HepG2 (cell line): Measurements from ENCODE around the gene PIEZO2. TPM values are rescaled to one million over a fixed set of nuclear protein-coding genes. Genes with fewer than 3 reads are reported as not detected.

ENCODE experiments used
- ATAC-seq: fragments of 200-7000 bp; cut with Tn5 transposase; 3 replicates; pipeline ENCODE4 v1.9.1; 2020; ENCODE audit warnings: mild to moderate bottlenecking, moderate library complexity
- BruUV-seq: library from RNA; stranded (reverse); fragments of 400-500 nt; replicated peaks from 2 replicates; lab custom pipeline; 2021; lab: Mats Ljungman, UMichigan
- CTCF ChIA-PET: fragments of 300-600 bp; formaldehyde crosslinking; extraction: SDS; loops from one replicate; lab custom pipeline; 2021; ENCODE audit warnings: low total read pairs, inconsistent platforms, low intra/inter-chr PET ratio; lab: Yijun Ruan, JAX
- POLR2A ChIA-PET: fragments of 350-600 bp; sonication (Branson Sonifier 250); formaldehyde crosslinking; loops from one replicate; lab custom pipeline; 2020; ENCODE audit warnings: antibody characterized with exemption, inconsistent platforms; lab: Yijun Ruan, JAX
- DNase-seq: peaks from one replicate; pipeline ENCODE4 v3.0.0-alpha.2; 2015; ENCODE audit warnings: low spot score
- FAIRE-seq: peaks from 3 replicates; lab custom pipeline; 2011; peaks lifted over from hg19 to GRCh38; lab: Jason Lieb, UNC
- H2AFZ ChIP-seq: one replicate; pipeline ENCODE4 v1.6.1; 2011; ENCODE audit warnings: low read length, inconsistent platforms
- H3K27ac ChIP-seq: fragments of 300-600 bp; 3 replicates; pipeline ENCODE4 v1.8.0; 2011; ENCODE audit warnings: mixed run types, mild to moderate bottlenecking, mixed read lengths, low read length, inconsistent platforms; ENCODE audit not compliant: insufficient read depth; ENCODE audit errors: extremely low read length
- H3K27me3 ChIP-seq, 2 experiments: fragments of 200-600 bp in 1 of 2; 2 replicates in 1 of 2; 3 replicates in 1 of 2; pipeline versions ENCODE4 v1.6.0 to v1.8.0; 2011; ENCODE audit warnings: low read length in 2 of 2, mild to moderate bottlenecking in 2 of 2, moderate library complexity in 2 of 2, inconsistent platforms in 1 of 2; ENCODE audit not compliant: insufficient read depth in 2 of 2, control insufficient read depth in 1 of 2
- H3K36me3 ChIP-seq, 2 experiments: fragments of 200-600 bp in 1 of 2; replicated peaks in 1 of 2; 2 replicates in 1 of 2; 3 replicates in 1 of 2; pipeline versions ENCODE4 v1.5.1 to v1.8.0; 2011; ENCODE audit warnings: low read length in 2 of 2, inconsistent platforms in 1 of 2; ENCODE audit not compliant: insufficient read depth in 2 of 2, control insufficient read depth in 1 of 2
- H3K4me1 ChIP-seq: 2 replicates; pipeline ENCODE4 v1.5.1; 2012; ENCODE audit warnings: low read length, inconsistent platforms; ENCODE audit not compliant: insufficient read depth
- H3K4me2 ChIP-seq: 2 replicates; pipeline ENCODE4 v1.6.0; 2011; ENCODE audit warnings: low read depth, low read length, inconsistent platforms
- H3K4me3 ChIP-seq, 3 experiments: fragments of 200-600 bp in 1 of 3; sonication (generic), shearing (Covaris generic) in 1 of 3; replicated peaks in 1 of 3; 2 replicates each; pipeline ENCODE4 v1.5.1; 2011 to 2016; ENCODE audit warnings: low read length in 3 of 3, inconsistent platforms in 2 of 3, low read depth in 2 of 3, mild to moderate bottlenecking in 2 of 3, control low read depth in 1 of 3, mixed read lengths in 1 of 3; ENCODE audit not compliant: insufficient read depth in 1 of 3
- H3K79me2 ChIP-seq: one replicate; pipeline ENCODE4 v1.6.1; 2011; ENCODE audit warnings: low read length, inconsistent platforms; ENCODE audit not compliant: insufficient read depth
- H3K9ac ChIP-seq: 2 replicates; pipeline ENCODE4 v1.6.0; 2011; ENCODE audit warnings: mild to moderate bottlenecking, low read depth, low read length, inconsistent platforms; ENCODE audit not compliant: insufficient read depth
- H3K9me3 ChIP-seq: 2 replicates; pipeline ENCODE4 v1.5.1; 2012; ENCODE audit warnings: mild to moderate bottlenecking, low read length
- H4K20me1 ChIP-seq: 2 replicates; pipeline ENCODE4 v1.6.0; 2011; ENCODE audit warnings: inconsistent platforms, mild to moderate bottlenecking, low read length, moderate library complexity; ENCODE audit not compliant: insufficient read depth
- ARID2 ChIP-seq: sonication (generic); formaldehyde crosslinking; IDR thresholded peaks from 2 replicates; pipeline ENCODE4 v1.8.1; 2022; ENCODE audit warnings: mild to moderate bottlenecking, missing genetic modification reagents, borderline replicate concordance
- ATF1 ChIP-seq: IDR thresholded peaks from 2 replicates; pipeline ENCODE4 v1.6.1; 2016; ENCODE audit warnings: mild to moderate bottlenecking, control low read depth
- CC2D1A ChIP-seq: sonication (generic); formaldehyde crosslinking; IDR thresholded peaks from 2 replicates; pipeline ENCODE4 v1.8.1; 2023; ENCODE audit warnings: mild to moderate bottlenecking, missing genetic modification reagents
- HDAC6 ChIP-seq: fragments of 200-600 bp; sonication (generic); IDR thresholded peaks from 2 replicates; pipeline ENCODE4 v1.7.0; 2017; ENCODE audit warnings: mild to moderate bottlenecking, antibody characterized with exemption, low read length, low read depth
- HNF1B ChIP-seq: sonication (generic); formaldehyde crosslinking; IDR thresholded peaks from 2 replicates; pipeline ENCODE4 v1.5.1; 2020; ENCODE audit warnings: mild to moderate bottlenecking, moderate library complexity, missing genetic modification reagents
- HNRNPK ChIP-seq: fragments of 200-400 bp; formaldehyde crosslinking; IDR thresholded peaks from 2 replicates; pipeline ENCODE4 v1.6.1; 2018; ENCODE audit warnings: low read length, low read depth, moderate library complexity, mild to moderate bottlenecking; ENCODE audit not compliant: poor library complexity, severe bottlenecking
- MTA3 ChIP-seq: sonication (generic); formaldehyde crosslinking; IDR thresholded peaks from 2 replicates; pipeline ENCODE4 v1.4.0; 2020; ENCODE audit warnings: missing genetic modification reagents
- MTERF4 ChIP-seq: sonication (generic); formaldehyde crosslinking; IDR thresholded peaks from 2 replicates; pipeline ENCODE4 v1.8.0; 2023; ENCODE audit warnings: mild to moderate bottlenecking, missing genetic modification reagents
- NCOR1 ChIP-seq: fragments of 200-600 bp; sonication (generic); IDR thresholded peaks from 2 replicates; pipeline ENCODE4 v1.7.0; 2017; ENCODE audit warnings: antibody characterized with exemption, low read length, borderline replicate concordance
- NONO ChIP-seq, 2 experiments: fragments of 450-650 bp in 1 of 2; sonication (generic) in 1 of 2; formaldehyde crosslinking in 1 of 2; IDR thresholded peaks in 1 of 2; conservative IDR thresholded peaks in 1 of 2; 2 replicates each; pipeline versions ENCODE4 v1.6.1 to v1.8.0; 2017 to 2022; ENCODE audit warnings: mild to moderate bottlenecking in 1 of 2, missing genetic modification reagents in 1 of 2, moderate library complexity in 1 of 2
- REXO4 ChIP-seq: sonication (generic); formaldehyde crosslinking; IDR thresholded peaks from 2 replicates; pipeline ENCODE4 v1.8.0; 2022; ENCODE audit warnings: missing genetic modification reagents, mild to moderate bottlenecking, borderline replicate concordance
- SP5 ChIP-seq: IDR thresholded peaks from 2 replicates; pipeline ENCODE4 v1.6.1; 2016; ENCODE audit warnings: low read depth, borderline replicate concordance
- ZBTB38 ChIP-seq: sonication (generic); formaldehyde crosslinking; IDR thresholded peaks from 2 replicates; pipeline ENCODE4 v1.5.1; 2020; ENCODE audit warnings: mild to moderate bottlenecking, missing genetic modification reagents
- ZNF180 ChIP-seq: sonication (generic); formaldehyde crosslinking; IDR thresholded peaks from 2 replicates; pipeline ENCODE4 v1.4.0; 2020; ENCODE audit warnings: low read depth, missing genetic modification reagents, borderline replicate concordance
- ZNF276 ChIP-seq: sonication (generic); formaldehyde crosslinking; IDR thresholded peaks from 2 replicates; pipeline ENCODE4 v1.4.0; 2020; ENCODE audit warnings: mild to moderate bottlenecking, low read depth, missing genetic modification reagents
- WGBS: methylation state at CpG from one replicate; pipeline ENCODE4 v1.1.6; 2017; ENCODE audit warnings: low lambda C conversion rate; 5-methylcytosine and 5-hydroxymethylcytosine counted together
- in situ Hi-C: cut with HindIII; loops from 2 replicates; pipeline ENCODE4 v1.10.0; 2017; ENCODE audit warnings: low pct_unique_long_range_greater_than_20kb; ENCODE audit not compliant: extremely low pct_ligation_motif_present
- intact Hi-C: fragments of 100-400 bp; cut with micrococcal nuclease; formaldehyde crosslinking; loops from one replicate; pipeline ENCODE4 v1.10.0; 2022; ENCODE audit not compliant: unreplicated experiment
- polyA plus RNA-seq, 8 experiments: library from polyadenylated mRNA; depleted of rRNA in 3 of 8; stranded (reverse) in 7 of 8; unstranded in 1 of 8; fragments of >200 nt; fragmentation: Illumina TruSeq in 4 of 8; extraction: Trizol in 4 of 8; gene quantifications; 2 replicates each; pipeline versions ENCODE4 v1.2.1 to v1.2.3, GENCODE V29; 2011 to 2016; ENCODE audit warnings: low read depth in 4 of 8, missing spikeins in 1 of 8, mixed read lengths in 1 of 8; ENCODE audit not compliant: insufficient read depth in 1 of 8
- total RNA-seq, 5 experiments: library from RNA; depleted of rRNA; stranded (reverse); fragments of >200 nt; fragmentation: Illumina TruSeq; extraction: Trizol; gene quantifications; 2 replicates each; pipeline ENCODE4 v1.2.3, GENCODE V29; 2016; ENCODE audit warnings: low read depth in 1 of 5

The PIEZO2 gene
- total and polyA plus RNA-seq, 2 of the 13 experiments (the other 11 are each of a cell fraction or from before 2014, with no cell fraction given): 15.2 to 27.2 TPM

- no peak for TF ChIP-seq MTA3 (CRISPR knock-in tag)
- no peak for TF ChIP-seq ATF1
- TF ChIP-seq MTERF4: no peak
- no peak for TF ChIP-seq HNF1B (CRISPR knock-in tag)
- no peak for TF ChIP-seq NONO (IDR thresholded peaks at IDR 0.05)
- TF ChIP-seq NONO (CRISPR knock-in tag; conservative IDR thresholded peaks at IDR 0.05): no peak
- no peak for TF ChIP-seq ZNF180
- no peak for TF ChIP-seq CC2D1A (CRISPR knock-in tag)
- TF ChIP-seq ARID2: no peak
- TF ChIP-seq, all 625 proteins: peak for 0
Measured at GRCh38 chr18:10895976-10896375, 253.4 kb downstream of the PIEZO2 start (continued).

- CTCF ChIA-PET: no interaction called here
- Histone ChIP-seq H3K79me2 (no peaks in the 10 kb centered on the region), H3K9me3 (no peaks in the 10 kb centered on the region), H4K20me1 (no peaks in the 10 kb centered on the region), H2AFZ (no peak overlapping the region), H3K4me3 (no peak overlapping the region), H3K36me3 (peaks cover 0 to 1% of the 10 kb centered on the region in 2 experiments; a peak in 1 of 5 replicates), H3K27ac (no peak overlapping the region), H3K4me2 (no peak overlapping the region), H3K27me3 (no peaks in the 10 kb centered on the region), H3K4me1 (peaks cover 41% of the 10 kb centered on the region), H3K9ac (no peak overlapping the region)
- BruUV-seq: no TSS peak
- in situ Hi-C loops (no loop called here), intact Hi-C loops (no loop called here)
- POLR2A ChIA-PET: no interaction called here
- 94% methylated on average over 10 of the region's 10 CpGs for WGBS
- ATAC-seq (no peak), DNase-seq (no peak), FAIRE-seq (no peak)
- no peak for TF ChIP-seq ZNF276 (CRISPR knock-in tag)
- no peak for TF ChIP-seq SP5 (CRISPR knock-in tag)
- TF ChIP-seq HDAC6: no peak
- no peak for TF ChIP-seq NCOR1
- no peak for TF ChIP-seq ZBTB38
- TF ChIP-seq REXO4 (CRISPR knock-in tag): no peak
- TF ChIP-seq HNRNPK: no peak
Measured at GRCh38 chr18:10894501-10894900, 254.9 kb downstream of the PIEZO2 start.
